GM13976 (cell line): ENCODE data around the gene CALML4.
"Not testable (repeated sequence)": the region's sequence is repeated elsewhere in the genome, so short reads cannot be mapped to it uniquely, and the experiment has no call there.

Source experiments
- DNase-seq: peaks from one replicate; pipeline ENCODE4 v3.0.0; 2012; ENCODE audit warnings: low spot score
- in situ Hi-C: fragments of 300-500 bp; cut with MboI; formaldehyde crosslinking; loops from one replicate; pipeline ENCODE4 v1.12.0; 2022; ENCODE audit warnings: low sequenced_read_pairs, mixed read lengths, inconsistent platforms; ENCODE audit not compliant: unreplicated experiment
- TF ChIP-seq, protein P1 (sequence below): IDR thresholded peaks from 2 replicates; pipeline ENCODE4 v1.5.1; 2012; ENCODE audit warnings: borderline replicate concordance, mild to moderate bottlenecking; ENCODE audit not compliant: insufficient read depth; ENCODE audit errors: extremely low read depth, missing control alignments, control extremely low read depth

CALML4 gene

DNA sequence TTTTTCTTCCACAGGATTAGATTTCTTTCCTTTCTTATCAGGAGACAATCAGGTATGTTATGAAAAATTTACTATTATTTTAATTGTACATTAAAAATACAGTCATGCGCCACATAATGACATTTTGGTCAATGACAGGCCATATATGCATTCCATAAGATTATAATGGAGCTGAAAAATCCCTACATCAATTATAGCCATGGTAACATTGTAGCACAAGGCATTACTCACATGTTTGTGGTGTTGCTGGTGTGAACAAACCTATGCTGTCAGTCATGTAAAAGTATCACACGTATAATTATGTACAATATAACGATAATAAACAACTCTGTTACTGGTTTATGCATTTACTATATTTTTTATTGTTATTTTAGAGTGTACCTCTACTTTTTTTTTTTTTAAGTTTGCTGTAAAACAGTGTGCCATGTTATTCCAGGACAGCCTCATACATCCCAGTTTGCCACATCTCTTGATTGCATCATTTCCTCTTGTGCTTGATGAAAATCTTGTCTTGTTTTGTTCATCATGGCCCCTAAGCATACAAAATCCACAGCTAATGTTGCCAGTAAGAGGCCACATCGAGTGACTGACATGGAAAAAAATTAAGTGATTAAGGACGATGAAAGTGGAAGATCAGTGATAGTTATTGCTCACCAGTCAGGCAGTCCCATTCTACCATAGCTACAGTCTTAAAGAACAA, 21.4 kb downstream of the CALML4 start:
- in situ Hi-C loops: no loop called here
- no peak for DNase-seq
- TF ChIP-seq, protein P1, sequence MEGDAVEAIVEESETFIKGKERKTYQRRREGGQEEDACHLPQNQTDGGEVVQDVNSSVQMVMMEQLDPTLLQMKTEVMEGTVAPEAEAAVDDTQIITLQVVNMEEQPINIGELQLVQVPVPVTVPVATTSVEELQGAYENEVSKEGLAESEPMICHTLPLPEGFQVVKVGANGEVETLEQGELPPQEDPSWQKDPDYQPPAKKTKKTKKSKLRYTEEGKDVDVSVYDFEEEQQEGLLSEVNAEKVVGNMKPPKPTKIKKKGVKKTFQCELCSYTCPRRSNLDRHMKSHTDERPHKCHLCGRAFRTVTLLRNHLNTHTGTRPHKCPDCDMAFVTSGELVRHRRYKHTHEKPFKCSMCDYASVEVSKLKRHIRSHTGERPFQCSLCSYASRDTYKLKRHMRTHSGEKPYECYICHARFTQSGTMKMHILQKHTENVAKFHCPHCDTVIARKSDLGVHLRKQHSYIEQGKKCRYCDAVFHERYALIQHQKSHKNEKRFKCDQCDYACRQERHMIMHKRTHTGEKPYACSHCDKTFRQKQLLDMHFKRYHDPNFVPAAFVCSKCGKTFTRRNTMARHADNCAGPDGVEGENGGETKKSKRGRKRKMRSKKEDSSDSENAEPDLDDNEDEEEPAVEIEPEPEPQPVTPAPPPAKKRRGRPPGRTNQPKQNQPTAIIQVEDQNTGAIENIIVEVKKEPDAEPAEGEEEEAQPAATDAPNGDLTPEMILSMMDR: no peak

DNA sequence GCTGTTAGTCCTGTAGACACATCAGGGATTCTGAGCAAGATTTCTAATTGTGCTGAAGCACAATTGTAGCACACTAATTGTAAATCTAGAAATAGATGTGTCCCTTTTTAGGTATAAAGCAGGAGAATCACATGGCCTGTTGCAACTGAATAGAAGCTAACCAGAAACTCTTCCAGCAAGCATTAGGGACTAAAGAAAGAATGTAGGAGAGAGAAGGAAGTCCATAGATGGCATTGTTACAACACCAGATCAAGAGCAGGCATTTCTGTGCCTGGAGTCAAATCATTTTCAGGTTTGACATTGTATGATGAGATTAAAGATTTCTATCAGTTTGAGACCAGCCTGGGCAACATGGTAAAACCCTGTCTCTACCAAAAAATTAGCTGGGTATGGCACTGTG, 27.4 kb downstream of the CALML4 start:
- in situ Hi-C loops: no loop called here
- DNase-seq: no peak
- TF ChIP-seq, protein P1: no peak

DNA sequence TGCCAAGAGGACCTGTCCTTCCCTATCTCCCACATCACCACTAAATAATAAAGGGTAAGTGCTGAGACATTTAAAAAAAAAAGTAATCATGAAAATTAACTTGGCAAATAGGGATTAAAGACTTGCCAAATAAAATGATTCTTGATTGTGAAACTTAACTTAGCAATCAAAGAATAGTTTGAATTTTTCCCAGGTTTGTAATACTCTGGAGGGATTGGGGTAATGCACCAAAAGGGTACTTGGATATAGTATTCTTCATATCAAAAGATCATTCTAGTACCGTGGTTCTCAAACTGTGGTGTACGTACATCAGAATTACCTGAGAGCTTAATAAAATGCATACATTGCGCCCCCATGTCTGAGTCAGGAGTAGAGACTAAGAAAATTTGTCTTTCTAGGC, 28.5 kb downstream of the CALML4 start:
- in situ Hi-C loops: no loop called here
- TF ChIP-seq, protein P1: no peak
- DNase-seq: no peak

DNA sequence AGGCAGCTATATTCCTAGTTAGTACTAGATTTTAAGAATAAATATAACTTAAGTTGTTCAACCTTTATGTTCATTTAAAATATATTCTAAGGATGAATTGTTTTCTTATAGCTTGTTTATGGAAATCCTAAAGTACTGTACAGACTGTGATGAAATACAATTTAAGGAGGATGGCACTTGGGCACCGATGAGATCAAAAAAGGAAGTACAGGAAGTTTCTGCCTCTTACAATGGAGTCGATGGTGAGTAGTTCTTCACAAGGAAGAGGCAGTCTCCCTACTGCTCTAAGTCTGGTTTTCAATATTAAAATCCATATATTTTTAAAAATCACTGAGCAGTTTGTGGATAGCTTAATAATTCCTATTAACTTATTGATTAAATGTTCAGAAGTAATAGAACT, 29.6 kb downstream of the CALML4 start:
- TF ChIP-seq, protein P1: no peak
- in situ Hi-C loops: no loop called here
- no peak for DNase-seq

DNA sequence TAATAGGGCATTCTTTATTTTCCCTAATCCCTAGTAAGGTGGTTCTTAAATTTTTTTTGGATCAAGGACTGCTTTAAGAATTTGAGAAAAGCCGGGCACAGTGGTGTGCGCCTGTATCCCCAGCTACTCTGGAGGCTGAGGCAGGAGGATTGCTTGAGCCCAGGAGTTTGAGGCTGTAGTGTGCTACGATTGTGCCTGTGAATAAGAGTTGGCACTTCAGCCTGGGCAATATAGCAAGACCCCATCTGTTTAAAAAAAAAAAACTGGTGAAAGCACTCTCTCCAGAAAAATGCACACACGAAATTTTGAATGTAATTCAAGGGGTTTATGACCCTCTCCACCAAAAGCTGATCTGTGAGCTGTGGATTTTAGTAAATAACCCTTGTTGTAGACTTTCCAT, 32.0 kb downstream of the CALML4 start:
- DNase-seq: no peak
- in situ Hi-C loops: loop anchor here (25.0 kb wide), 1 partner anchor 311 kb away; no protein-coding TSS in a partner anchor
- TF ChIP-seq, protein P1: no peak

DNA sequence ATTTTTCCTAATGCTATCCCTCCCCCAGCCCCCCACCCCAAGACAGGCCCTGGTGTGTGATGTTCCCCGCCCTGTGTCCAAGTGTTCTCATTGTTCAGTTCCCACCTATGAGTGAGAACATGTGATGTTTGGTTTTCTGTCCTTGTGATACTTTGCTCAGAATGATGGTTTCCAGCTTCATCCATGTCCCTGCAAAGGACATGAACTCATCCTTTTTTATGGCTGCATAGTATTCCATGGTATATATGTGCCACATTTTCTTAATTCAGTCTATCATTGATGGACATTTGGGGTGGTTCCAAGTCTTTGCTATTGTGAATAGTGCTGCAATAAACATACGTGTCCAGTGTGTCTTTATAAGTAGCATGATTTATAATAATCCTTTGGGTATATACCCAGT, 33.1 kb downstream of the CALML4 start:
- not testable (repeated sequence) for DNase-seq
- in situ Hi-C loops: loop anchor here (25.0 kb wide), 1 partner anchor 310 kb away; no protein-coding TSS in a partner anchor

DNA sequence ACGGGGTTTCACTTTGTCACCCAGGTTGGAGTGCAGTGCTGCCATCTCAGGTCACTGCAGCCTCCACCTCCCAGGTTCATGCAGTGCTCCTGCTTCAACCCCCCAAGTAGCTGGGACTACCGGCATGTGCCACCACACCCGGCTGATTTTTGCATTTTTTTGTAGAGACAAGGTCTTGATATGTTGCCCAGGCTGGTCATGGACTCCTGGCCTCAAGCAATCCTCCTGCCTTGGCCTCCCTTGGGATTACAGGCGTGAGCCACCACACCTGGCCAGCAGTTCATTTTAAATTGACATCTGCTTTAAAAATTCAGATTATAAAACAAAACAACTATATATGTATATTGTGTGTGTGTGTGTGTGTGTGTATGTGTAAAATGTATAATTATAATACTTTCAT, 38.3 kb downstream of the CALML4 start:
- TF ChIP-seq, protein P1: no peak
- in situ Hi-C loops: loop anchor here (25.0 kb wide), 1 partner anchor 305 kb away; no protein-coding TSS in a partner anchor
- no peak for DNase-seq
